GM12878 (cell line): ENCODE measurements around the gene FUBP3. TPM values are rescaled to one million over a fixed set of nuclear protein-coding genes. Genes with fewer than 3 reads are reported as not detected.

Source experiments
- ATAC-seq: fragments of 200-7000 bp; cut with Tn5 transposase; 3 replicates; pipeline ENCODE4 v1.9.1; 2020; ENCODE audit warnings: mild to moderate bottlenecking, moderate library complexity
- BruUV-seq: library from RNA; stranded (reverse); fragments of 400-500 nt; replicated peaks from 2 replicates; lab custom pipeline; 2021; lab: Mats Ljungman, UMichigan
- CTCF ChIA-PET: fragments of 300-600 bp; sonication (Branson Sonifier 250); formaldehyde crosslinking; extraction: SDS; loops from one replicate; lab custom pipeline; 2021; ENCODE audit warnings: inconsistent platforms; lab: Yijun Ruan, JAX
- POLR2A ChIA-PET: fragments of 350-600 bp; formaldehyde crosslinking; extraction: SDS; loops from one replicate; lab custom pipeline; 2021; ENCODE audit warnings: inconsistent platforms; lab: Charles Lee
- RAD21 ChIA-PET: fragments of 300-600 bp; sonication (Branson Sonifier 250); formaldehyde crosslinking; loops from one replicate; lab custom pipeline; 2023; ENCODE audit warnings: antibody characterized with exemption; ENCODE audit not compliant: unreplicated experiment; lab: Charles Lee
- SMC1A ChIA-PET: fragments of 300-600 bp; sonication (Branson Sonifier 250); formaldehyde crosslinking; loops from one replicate; lab custom pipeline; 2023; ENCODE audit not compliant: unreplicated experiment, uncharacterized antibody; lab: Charles Lee
- DNase-seq: peaks from one replicate; pipeline ENCODE4 v3.0.0-alpha.2; 2011; ENCODE audit warnings: low read depth, low spot score
- FAIRE-seq: peaks from 3 replicates; lab custom pipeline; 2011; peaks lifted over from hg19 to GRCh38; lab: Jason Lieb, UNC
- H2AFZ ChIP-seq: 2 replicates; pipeline ENCODE4 v1.6.0; 2011; ENCODE audit warnings: low read depth, low read length, control low read depth; ENCODE audit not compliant: control insufficient read depth
- H3K27ac ChIP-seq: 2 replicates; pipeline ENCODE4 v1.5.1; 2011; ENCODE audit warnings: control low read depth; ENCODE audit not compliant: control insufficient read depth, insufficient read depth
- H3K27me3 ChIP-seq, 2 experiments: replicated peaks in 1 of 2; 2 replicates each; pipeline versions ENCODE4 v1.6.0 to v1.6.1; 2011; ENCODE audit warnings: low read length in 1 of 2; ENCODE audit not compliant: control insufficient read depth in 2 of 2, insufficient read depth in 2 of 2
- H3K36me3 ChIP-seq, 2 experiments: 2 replicates each; pipeline ENCODE4 v1.5.1; 2011; ENCODE audit warnings: low read length in 1 of 2; ENCODE audit not compliant: control insufficient read depth in 2 of 2, insufficient read depth in 2 of 2
- H3K4me1 ChIP-seq: 2 replicates; pipeline ENCODE4 v1.6.1; 2011; ENCODE audit warnings: mild to moderate bottlenecking, low read length, moderate library complexity, mixed read lengths; ENCODE audit not compliant: control insufficient read depth, insufficient read depth
- H3K4me2 ChIP-seq: 2 replicates; pipeline ENCODE4 v1.6.0; 2011; ENCODE audit warnings: control low read depth; ENCODE audit not compliant: control insufficient read depth, insufficient read depth
- H3K4me3 ChIP-seq: fragments of 200-600 bp; sonication (generic); 2 replicates; pipeline ENCODE4 v1.5.1; 2016
- H3K79me2 ChIP-seq: 2 replicates; pipeline ENCODE4 v1.6.0; 2011; ENCODE audit warnings: low read length; ENCODE audit not compliant: control insufficient read depth, insufficient read depth
- H3K9ac ChIP-seq: 2 replicates; pipeline ENCODE4 v1.8.0; 2011; ENCODE audit warnings: low read length, control low read depth, mixed read lengths; ENCODE audit not compliant: control insufficient read depth, insufficient read depth
- H3K9me3 ChIP-seq: replicated peaks from 3 replicates; pipeline ENCODE4 v1.5.1; 2011; ENCODE audit warnings: mild to moderate bottlenecking, low read length; ENCODE audit not compliant: control insufficient read depth, insufficient read depth
- H4K20me1 ChIP-seq: 2 replicates; pipeline ENCODE4 v1.6.0; 2011; ENCODE audit not compliant: control insufficient read depth, insufficient read depth
- BCL11A ChIP-seq: IDR thresholded peaks from 2 replicates; pipeline ENCODE4 v1.6.1; 2011; ENCODE audit warnings: low read depth, low read length
- CREB1 ChIP-seq: IDR thresholded peaks from 2 replicates; pipeline ENCODE4 v1.6.1; 2012; ENCODE audit warnings: low read depth, mild to moderate bottlenecking, inconsistent platforms
- CUX1 ChIP-seq: IDR thresholded peaks from 2 replicates; pipeline ENCODE4 v1.6.1; 2012; ENCODE audit warnings: improper control_type of control experiment, low read depth, low read length; ENCODE audit not compliant: insufficient replicate concordance
- DPF2 ChIP-seq: fragments of 450-650 bp; IDR thresholded peaks from 2 replicates; pipeline ENCODE4 v1.6.1; 2017; ENCODE audit warnings: mild to moderate bottlenecking
- EED ChIP-seq: sonication (generic); IDR thresholded peaks from 2 replicates; pipeline ENCODE4 v1.6.1; 2016; ENCODE audit warnings: antibody characterized with exemption, low read depth
- EGR1 ChIP-seq, 2 experiments: IDR thresholded peaks; 1 replicate in 1 of 2; 2 replicates in 1 of 2; pipeline ENCODE4 v1.6.1; 2011 to 2012; ENCODE audit warnings: low read depth in 2 of 2, low read length in 2 of 2, borderline replicate concordance in 1 of 2, mild to moderate bottlenecking in 1 of 2, moderate library complexity in 1 of 2
- ETV6 ChIP-seq, 2 experiments: fragments of 450-650 bp in 1 of 2; IDR thresholded peaks in 1 of 2; conservative IDR thresholded peaks in 1 of 2; 2 replicates each; pipeline ENCODE4 v1.6.1; 2014; ENCODE audit warnings: antibody characterized with exemption in 1 of 2, borderline replicate concordance in 1 of 2, low read depth in 1 of 2, mild to moderate bottlenecking in 1 of 2, moderate library complexity in 1 of 2
- MEF2B ChIP-seq: fragments of 450-650 bp; IDR thresholded peaks from 2 replicates; pipeline ENCODE4 v1.6.1; 2018; ENCODE audit warnings: mild to moderate bottlenecking, moderate library complexity; ENCODE audit not compliant: partially characterized antibody, poor library complexity, severe bottlenecking
- PKNOX1 ChIP-seq: fragments of 450-650 bp; IDR thresholded peaks from 2 replicates; pipeline ENCODE4 v1.6.1; 2016; ENCODE audit warnings: mild to moderate bottlenecking
- POLR2AphosphoS2 ChIP-seq: IDR thresholded peaks from 2 replicates; pipeline ENCODE4 v1.6.1; 2011; ENCODE audit warnings: low read depth, mild to moderate bottlenecking, low read length, improper control_type of control experiment, moderate library complexity
- SKIL ChIP-seq: fragments of 450-650 bp; IDR thresholded peaks from 2 replicates; pipeline ENCODE4 v1.6.1; 2017; ENCODE audit warnings: mild to moderate bottlenecking, low read depth, inconsistent platforms; ENCODE audit not compliant: poor library complexity, severe bottlenecking
- TARDBP ChIP-seq: IDR thresholded peaks from 2 replicates; pipeline ENCODE4 v1.6.1; 2016; ENCODE audit warnings: borderline replicate concordance
- USF2 ChIP-seq: IDR thresholded peaks from 2 replicates; pipeline ENCODE4 v1.6.1; 2011; ENCODE audit warnings: low read depth, low read length, improper control_type of control experiment, borderline replicate concordance
- ZNF384 ChIP-seq: IDR thresholded peaks from 2 replicates; pipeline ENCODE4 v1.6.1; 2012; ENCODE audit warnings: low read depth, mild to moderate bottlenecking, low read length, improper control_type of control experiment, borderline replicate concordance
- WGBS: methylation state at CpG from one replicate; pipeline ENCODE4 v1.1.6; 2016; ENCODE audit warnings: low lambda C conversion rate; ENCODE audit not compliant: insufficient replicate concordance, insufficient coverage; ENCODE audit errors: missing lambda C conversion rate; 5-methylcytosine and 5-hydroxymethylcytosine counted together
- in situ Hi-C: fragments of 300-500 bp; cut with MboI; formaldehyde crosslinking; loops from 9 replicates; pipeline ENCODE4 v1.14.3; 2018; ENCODE audit warnings: mixed read lengths
- intact Hi-C: fragments of 100-400 bp; cut with micrococcal nuclease; formaldehyde crosslinking; loops from one replicate; pipeline ENCODE4 v1.14.2; 2022; ENCODE audit not compliant: unreplicated experiment
- polyA plus RNA-seq, 11 experiments: library from polyadenylated mRNA; depleted of rRNA in 4 of 11; unstranded in 6 of 11; stranded (reverse) in 5 of 11; fragments of >200 nt; fragmentation: Nextera tagmentation in 4 of 11; fragmentation: Illumina TruSeq in 1 of 11; extraction: Ambion mirVana in 4 of 11; extraction: Trizol in 1 of 11; gene quantifications; 1 replicate in 1 of 11; 2 replicates in 10 of 11; pipeline versions ENCODE4 v1.2.1 to v1.2.3, GENCODE V29; 2011 to 2016; ENCODE audit warnings: inconsistent platforms in 2 of 11, missing spikeins in 2 of 11, low read depth in 1 of 11
- total RNA-seq, 4 experiments: library from RNA; depleted of rRNA in 3 of 4; stranded (reverse); fragments of >200 nt in 3 of 4; fragmentation: Illumina TruSeq in 1 of 4; extraction: Trizol in 1 of 4; gene quantifications; 2 replicates each; pipeline versions ENCODE4 v1.2.1 to v1.2.3, GENCODE V29; 2013 to 2021

The FUBP3 gene
- total and polyA plus RNA-seq, 10 of the 15 experiments (the other 5 are each of a cell fraction or from before 2014, with no cell fraction given), result 2.4 to 49.4 (median 37.2) TPM

GRCh38 chr9:130668659-130669058 lies 89.3 kb downstream of the FUBP3 start (continued):
- TF ChIP-seq PKNOX1, result no peak
- no peak for TF ChIP-seq CREB1
- TF ChIP-seq DPF2, result no peak
- no peak for TF ChIP-seq BCL11A
- no peak for TF ChIP-seq SKIL
- no peak for TF ChIP-seq USF2

- DNase-seq (no peak), ATAC-seq (no peak), FAIRE-seq (no peak)
- Histone ChIP-seq H3K27me3 (peaks cover 0 to 9% of the 10 kb centered on the region in 2 experiments), H4K20me1 (no peaks in the 10 kb centered on the region), H3K4me3 (no peak overlapping the region), H3K4me1 (no peaks in the 10 kb centered on the region), H2AFZ (no peak overlapping the region), H3K79me2 (no peaks in the 10 kb centered on the region), H3K4me2 (no peak overlapping the region), H3K9ac (no peak overlapping the region), H3K9me3 (no peaks in the 10 kb centered on the region), H3K36me3 (no peaks in the 10 kb centered on the region), H3K27ac (no peak overlapping the region)
- ChIA-PET SMC1A (no interaction called here), CTCF (interaction anchor here (0.6 to 1.2 kb wide), 2 partner anchors 14 to 206 kb away, joined by 3 read pairs; no protein-coding TSS in a partner anchor), POLR2A (no interaction called here), RAD21 (no interaction called here)
- intact Hi-C loops (no loop called here), in situ Hi-C loops (no loop called here)
- 31% methylated on average over 4 of the region's 4 CpGs for WGBS
- no TSS peak for BruUV-seq
- TF ChIP-seq ZNF384 (no peak), TARDBP (no peak), ETV6 (conservative IDR thresholded peaks at IDR 0.05 in 1 of 2, IDR thresholded peaks at IDR 0.05 in 1 of 2; ENCODE audit: borderline replicate concordance in 1 of 2, low read depth in 1 of 2) (no peak), CUX1 (no peak), EED (no peak), POLR2AphosphoS2 (no peak), EGR1 (IDR thresholded peaks at IDR 0.05; ENCODE audit: borderline replicate concordance in 1 of 2, low read depth in 2 of 2, low read length in 2 of 2) (no peak), MEF2B (no peak)
These were observed 90.6 kb downstream of the FUBP3 start for GRCh38 chr9:130669965-130670364.
